Mucosa of stomach (tissue), 1 donor: ENCODE data around the gene VGLL4.

Experiments
- H3K27me3 ChIP-seq: one replicate; pipeline ENCODE4 v1.7.0; 2013; ENCODE audit warnings: mild to moderate bottlenecking, low read length; ENCODE audit not compliant: control insufficient read depth, insufficient read depth
- H3K36me3 ChIP-seq: one replicate; pipeline ENCODE4 v1.7.0; 2013; ENCODE audit warnings: low read length; ENCODE audit not compliant: control insufficient read depth, insufficient read depth
- H3K4me1 ChIP-seq: one replicate; pipeline ENCODE4 v1.7.0; 2013; ENCODE audit warnings: mild to moderate bottlenecking, low read length; ENCODE audit not compliant: control insufficient read depth, insufficient read depth
- H3K4me3 ChIP-seq: one replicate; pipeline ENCODE4 v1.7.0; 2013; ENCODE audit warnings: low read length
- H3K9ac ChIP-seq: one replicate; pipeline ENCODE4 v1.7.0; 2013; ENCODE audit warnings: mild to moderate bottlenecking, low read length, moderate library complexity
- H3K9me3 ChIP-seq: one replicate; pipeline ENCODE4 v1.7.0; 2013; ENCODE audit warnings: mild to moderate bottlenecking, low read length, moderate library complexity; ENCODE audit not compliant: control insufficient read depth
- donor health status: Pancreatic carcinoma.

VGLL4 gene

GRCh38 chr3:11648735-11649134, 5.0 kb upstream of the VGLL4 start:
- Histone ChIP-seq H3K9ac (no peak overlapping the region), H3K4me3 (no peak overlapping the region), H3K9me3 (no peaks in the 10 kb centered on the region), H3K4me1 (no peaks in the 10 kb centered on the region), H3K36me3 (no peaks in the 10 kb centered on the region), H3K27me3 (no peaks in the 10 kb centered on the region)

- Histone ChIP-seq H3K36me3 (no peaks in the 10 kb centered on the region), H3K27me3 (no peaks in the 10 kb centered on the region), H3K9ac (peak overlapping the region; percentile 87), H3K4me1 (peaks cover 31% of the 10 kb centered on the region), H3K4me3 (peak overlapping the region; percentile 79), H3K9me3 (no peaks in the 10 kb centered on the region)
Measured at GRCh38 chr3:11643201-11643603, 513 bp downstream of the VGLL4 start.

DNA sequence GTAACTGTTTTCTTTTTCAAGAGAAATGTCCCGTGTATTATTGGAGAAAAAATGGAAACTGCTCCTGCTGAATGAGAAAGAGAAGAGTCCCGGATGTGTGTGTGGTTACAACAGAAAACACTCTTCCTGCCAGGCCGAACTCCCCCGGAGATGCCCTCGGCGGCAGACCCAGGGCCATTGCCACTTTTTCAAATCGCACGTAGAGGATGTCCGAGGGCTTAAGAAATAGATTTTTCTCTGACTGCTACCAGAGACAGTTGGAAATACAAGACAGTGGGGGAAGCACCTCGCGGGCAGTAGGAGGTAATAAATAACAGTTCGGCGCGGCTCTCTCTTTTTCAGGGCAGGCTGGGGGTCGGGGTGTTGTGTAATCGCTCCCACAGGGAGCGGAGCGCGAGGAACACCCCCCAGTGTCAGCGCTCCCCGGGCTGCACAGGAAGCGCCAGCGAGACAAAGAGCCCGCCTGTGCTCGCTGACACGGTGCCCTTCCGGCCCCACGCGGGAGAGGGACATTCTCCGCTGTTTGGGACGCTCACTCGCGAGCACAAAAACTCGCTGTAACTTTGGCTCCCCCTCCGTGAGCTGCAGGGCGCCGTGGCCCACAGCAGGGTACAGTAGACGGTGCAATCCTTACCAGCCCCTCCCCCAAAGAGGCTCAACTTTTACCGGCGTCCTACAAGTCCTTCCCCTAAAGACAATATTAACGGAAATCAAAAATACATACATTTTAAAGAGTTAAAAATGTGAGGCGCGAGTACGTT, 1.1 kb downstream of the VGLL4 start:
- Histone ChIP-seq H3K9ac (peak overlapping the region; percentile 87), H3K4me3 (peak overlapping the region; percentile 79), H3K9me3 (no peaks in the 10 kb centered on the region), H3K27me3 (no peaks in the 10 kb centered on the region), H3K36me3 (no peaks in the 10 kb centered on the region), H3K4me1 (peaks cover 35% of the 10 kb centered on the region)

DNA sequence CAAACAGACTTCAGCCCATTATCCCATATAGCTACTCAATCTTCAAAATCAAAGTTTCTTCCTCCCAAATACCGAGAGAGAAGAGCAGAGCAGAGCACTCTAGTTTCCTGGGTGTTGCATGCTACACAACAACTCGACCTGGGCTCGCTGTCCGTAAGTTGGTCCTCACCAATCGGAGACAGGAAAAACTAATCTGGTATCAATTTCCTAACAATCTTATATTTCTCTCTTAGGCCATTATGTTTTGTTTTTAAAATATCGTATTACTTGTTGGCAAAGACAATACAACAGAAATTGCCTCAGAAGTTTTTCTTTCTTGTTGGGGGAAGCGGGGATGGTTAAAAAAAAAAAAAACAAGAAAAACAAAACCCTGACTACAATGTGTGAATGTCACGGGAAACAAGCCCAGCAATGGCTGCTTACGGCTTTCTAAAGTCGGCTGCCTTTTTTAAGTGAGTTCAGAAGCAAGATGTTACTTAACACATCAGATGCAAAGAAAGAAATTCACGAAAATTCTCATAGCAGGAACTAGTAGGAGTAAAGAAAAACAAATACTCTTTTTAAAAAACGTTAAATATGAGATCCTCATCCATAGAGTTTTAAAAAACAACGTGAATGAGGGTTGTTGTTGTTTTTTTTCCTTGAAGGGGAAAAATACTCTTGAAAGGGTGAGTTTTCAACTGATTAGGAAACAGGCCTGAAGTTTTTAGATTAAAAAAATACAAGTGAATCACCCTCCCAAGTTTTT, 1.9 kb downstream of the VGLL4 start:
- no peaks in the 10 kb centered on the region for H3K9me3 ChIP-seq
- H3K4me1 ChIP-seq: peaks cover 39% of the 10 kb centered on the region
- H3K27me3 ChIP-seq: no peaks in the 10 kb centered on the region
- peak overlapping the region; percentile 79 for H3K4me3 ChIP-seq
- H3K9ac ChIP-seq: peak overlapping the region; percentile 87
- no peaks in the 10 kb centered on the region for H3K36me3 ChIP-seq

DNA sequence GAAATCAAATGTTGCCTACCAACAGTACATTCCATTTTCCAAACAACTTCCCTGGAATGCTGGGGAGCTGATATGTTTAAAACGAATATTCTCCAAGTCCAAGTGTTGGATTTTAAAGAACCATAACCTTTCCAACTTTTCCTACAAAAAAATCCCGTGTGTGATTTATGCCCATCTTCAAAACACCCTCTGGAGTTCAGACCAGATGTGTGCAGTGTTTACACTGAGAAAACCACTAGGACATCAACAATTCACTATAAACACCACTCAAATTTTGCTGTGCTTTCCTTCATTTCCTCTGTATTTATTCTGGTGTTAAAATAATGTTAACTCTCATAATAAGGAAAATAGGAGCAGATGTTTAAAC, 2.4 kb downstream of the VGLL4 start:
- H3K36me3 ChIP-seq: no peaks in the 10 kb centered on the region
- no peaks in the 10 kb centered on the region for H3K27me3 ChIP-seq
- peaks cover 45% of the 10 kb centered on the region for H3K4me1 ChIP-seq
- H3K9ac ChIP-seq: peak overlapping the region; percentile 87
- H3K9me3 ChIP-seq: no peaks in the 10 kb centered on the region
- peak overlapping the region; percentile 79 for H3K4me3 ChIP-seq

- no peak overlapping the region for H3K9ac ChIP-seq
- no peak overlapping the region for H3K4me3 ChIP-seq
- H3K36me3 ChIP-seq: no peaks in the 10 kb centered on the region
- peaks cover 51% of the 10 kb centered on the region for H3K4me1 ChIP-seq
- H3K27me3 ChIP-seq: no peaks in the 10 kb centered on the region
- H3K9me3 ChIP-seq: no peaks in the 10 kb centered on the region
Measured at GRCh38 chr3:11640009-11640673, 3.6 kb downstream of the VGLL4 start.

- Histone ChIP-seq H3K27me3 (no peaks in the 10 kb centered on the region), H3K9me3 (no peaks in the 10 kb centered on the region), H3K4me1 (peaks cover 51% of the 10 kb centered on the region), H3K4me3 (no peak overlapping the region), H3K9ac (peak overlapping the region; percentile 30), H3K36me3 (no peaks in the 10 kb centered on the region)
Measured at GRCh38 chr3:11638495-11639358, 5.0 kb downstream of the VGLL4 start.

- Histone ChIP-seq H3K9ac (peak overlapping the region; percentile 30), H3K36me3 (no peaks in the 10 kb centered on the region), H3K9me3 (no peaks in the 10 kb centered on the region), H3K27me3 (no peaks in the 10 kb centered on the region), H3K4me1 (peaks cover 51% of the 10 kb centered on the region), H3K4me3 (no peak overlapping the region)
Measured at GRCh38 chr3:11637901-11638458, 5.7 kb downstream of the VGLL4 start.

DNA sequence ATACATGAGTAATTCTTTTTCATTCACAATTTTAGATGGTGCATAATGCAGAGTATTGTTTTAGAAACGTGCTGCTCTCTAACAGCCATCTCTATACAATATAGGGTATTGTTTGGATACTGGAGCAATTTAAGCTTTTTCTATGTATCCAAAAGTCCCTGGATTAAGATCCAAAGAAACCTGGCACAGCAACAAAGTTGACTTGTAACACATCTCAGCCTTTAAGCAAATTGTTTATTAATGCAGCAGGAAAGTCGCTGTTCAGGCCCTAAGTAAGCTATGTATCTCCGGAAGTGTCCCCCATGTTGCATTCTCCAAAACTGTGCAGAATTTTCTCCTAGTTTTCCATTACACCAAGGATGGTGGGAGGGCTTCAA, 7.3 kb downstream of the VGLL4 start:
- H3K4me1 ChIP-seq: peaks cover 48% of the 10 kb centered on the region
- H3K9me3 ChIP-seq: no peaks in the 10 kb centered on the region
- H3K9ac ChIP-seq: no peak overlapping the region
- H3K36me3 ChIP-seq: no peaks in the 10 kb centered on the region
- no peak overlapping the region for H3K4me3 ChIP-seq
- no peaks in the 10 kb centered on the region for H3K27me3 ChIP-seq

DNA sequence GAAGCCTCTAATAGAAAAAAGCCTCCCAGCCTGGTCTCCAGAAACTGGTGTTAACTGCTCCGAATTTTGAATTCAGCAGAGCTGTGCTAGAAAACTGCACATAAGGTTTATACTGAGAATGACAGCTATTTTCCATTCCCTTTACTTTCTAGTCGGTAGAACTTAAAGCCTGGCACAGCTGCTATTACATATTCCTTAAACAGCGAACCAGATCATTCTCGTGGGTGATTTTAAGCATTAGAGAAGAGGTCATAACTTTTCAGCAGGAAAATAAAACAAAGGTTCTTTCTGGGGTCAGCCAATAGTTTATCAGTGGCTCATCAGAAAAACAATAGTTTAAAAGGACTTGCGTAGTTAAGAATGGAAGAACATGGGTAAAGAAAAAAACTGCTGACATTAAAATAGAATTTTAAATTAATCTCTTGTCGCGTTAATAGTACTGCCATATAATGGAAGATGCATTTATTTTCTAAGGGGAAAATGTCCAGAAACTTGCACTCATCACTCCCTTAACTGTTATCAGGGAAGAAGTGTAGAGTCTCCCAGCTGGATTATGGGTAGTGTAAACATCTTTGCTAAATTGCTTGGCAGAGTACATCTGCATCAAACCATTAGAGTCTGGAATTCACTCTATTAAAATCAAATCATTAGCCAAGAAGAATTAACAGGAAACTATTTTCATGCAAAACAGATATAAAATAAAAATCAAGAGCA, 7.9 kb downstream of the VGLL4 start:
- Histone ChIP-seq H3K9ac (no peak overlapping the region), H3K4me1 (peaks cover 45% of the 10 kb centered on the region), H3K4me3 (no peak overlapping the region)

More for the DNA sequence above, 7.9 kb downstream of the VGLL4 start:
- no peaks in the 10 kb centered on the region for H3K36me3 ChIP-seq
- H3K9me3 ChIP-seq: no peaks in the 10 kb centered on the region
- H3K27me3 ChIP-seq: no peaks in the 10 kb centered on the region
